ENCODE results near the gene SYF2. TPM values are rescaled to one million over a fixed set of nuclear protein-coding genes. Genes with fewer than 3 reads are reported as not detected.
"Not testable (repeated sequence)": the region's sequence is repeated elsewhere in the genome, so short reads cannot be mapped to it uniquely, and the experiment has no call there.

SYF2 gene
- total RNA-seq, 1 experiment from 2014 or later, result 85.0 TPM

DNA sequence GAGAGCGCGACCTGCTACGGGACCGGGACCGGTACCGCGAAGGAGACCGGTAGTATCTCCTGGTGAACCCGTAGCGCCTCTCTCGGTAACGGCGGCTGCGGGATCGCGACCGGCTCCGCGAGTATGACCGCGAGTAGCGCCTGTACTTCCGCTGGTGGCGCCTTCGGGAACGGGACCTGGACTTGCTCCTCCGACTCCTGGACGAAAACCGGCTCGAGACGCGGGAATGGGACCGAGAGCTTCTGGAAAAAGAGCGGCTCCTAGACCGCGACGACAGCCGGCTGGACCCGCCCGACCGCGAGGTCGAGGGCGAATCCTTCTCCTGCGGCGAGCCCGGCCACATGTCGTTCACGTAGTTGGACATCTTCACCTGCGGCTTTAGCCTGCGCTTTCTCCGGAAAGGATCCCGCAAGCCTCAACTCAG is 14.3 kb upstream of the SYF2 start:
- no peak for DNase-seq (ENCODE audit: low spot score)

DNA sequence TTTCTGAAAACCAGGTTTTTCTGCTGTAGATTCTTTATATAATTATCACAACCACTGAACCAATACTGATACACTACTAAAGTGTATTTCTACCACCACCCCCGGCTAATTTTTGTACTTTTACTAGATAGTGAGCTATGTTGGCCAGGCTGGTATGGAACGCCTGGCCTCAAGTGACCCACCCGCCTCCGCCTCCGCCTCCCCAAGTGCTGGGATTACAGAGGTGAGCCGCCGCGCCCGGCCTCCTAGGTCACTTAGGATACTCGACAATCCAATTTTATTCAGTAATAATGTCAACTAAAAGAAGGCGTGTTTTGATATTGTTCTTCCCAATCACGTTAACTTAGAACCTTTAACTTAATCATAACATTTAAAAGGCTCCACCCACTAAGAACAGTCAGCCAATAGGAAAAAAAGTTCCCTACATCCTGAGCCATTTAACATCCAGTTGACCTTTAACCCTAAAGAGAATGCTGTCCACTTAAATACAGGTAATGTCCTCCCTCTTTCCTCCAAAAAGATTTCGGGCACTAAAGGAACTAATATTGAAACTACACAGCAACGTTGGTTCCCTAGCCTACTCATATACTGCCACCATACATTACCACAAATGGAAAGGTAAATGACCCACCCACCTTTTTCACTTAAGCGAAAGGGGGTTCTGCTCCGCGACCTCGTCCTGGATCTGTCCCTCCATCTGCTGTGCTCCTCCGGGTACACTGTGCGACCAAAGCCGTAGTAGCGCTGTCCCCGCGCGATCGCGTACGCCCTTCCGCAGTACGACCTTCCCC is 13.7 kb upstream of the SYF2 start:
- no peak for DNase-seq (ENCODE audit: low spot score)

DNA sequence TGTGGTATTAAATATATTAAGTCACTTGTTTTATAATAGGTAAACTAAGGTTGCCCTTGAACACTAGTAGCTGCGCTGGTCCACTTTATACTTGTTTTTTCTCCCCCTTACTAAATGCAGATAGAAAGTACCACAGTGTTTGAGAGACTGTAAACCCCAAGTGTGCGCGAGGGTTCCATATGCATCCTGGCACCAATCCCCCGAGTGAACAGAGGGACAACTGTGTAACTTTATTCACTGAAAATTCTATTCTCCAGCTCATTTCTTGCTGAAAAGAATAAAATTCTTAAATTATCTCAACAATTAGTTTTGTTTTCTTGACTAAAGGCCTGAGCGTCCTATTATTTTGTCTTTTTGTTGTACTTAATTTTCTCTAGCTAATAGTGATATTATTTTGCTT is 13.1 kb upstream of the SYF2 start:
- DNase-seq (ENCODE audit: low spot score), result no peak

DNA sequence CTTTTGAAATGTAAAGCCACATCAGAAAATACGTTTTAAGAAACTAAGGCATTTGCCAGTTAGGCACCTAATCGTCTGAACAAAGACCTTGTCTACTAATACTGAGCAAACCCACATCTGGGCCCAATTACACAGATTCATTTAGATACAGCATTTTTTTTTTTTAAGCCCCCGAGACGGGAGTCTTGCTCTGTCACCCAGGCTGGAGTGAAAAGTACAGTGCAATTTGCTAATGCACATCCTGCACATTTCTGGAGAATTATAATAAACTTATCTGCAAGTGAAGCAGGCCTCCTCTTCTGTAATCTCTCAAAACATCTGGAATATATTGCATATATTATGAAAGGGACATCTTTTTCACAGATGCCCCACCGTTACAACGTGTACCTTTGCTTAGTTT is 11.6 kb upstream of the SYF2 start:
- DNase-seq (ENCODE audit: low spot score), result no peak

DNA sequence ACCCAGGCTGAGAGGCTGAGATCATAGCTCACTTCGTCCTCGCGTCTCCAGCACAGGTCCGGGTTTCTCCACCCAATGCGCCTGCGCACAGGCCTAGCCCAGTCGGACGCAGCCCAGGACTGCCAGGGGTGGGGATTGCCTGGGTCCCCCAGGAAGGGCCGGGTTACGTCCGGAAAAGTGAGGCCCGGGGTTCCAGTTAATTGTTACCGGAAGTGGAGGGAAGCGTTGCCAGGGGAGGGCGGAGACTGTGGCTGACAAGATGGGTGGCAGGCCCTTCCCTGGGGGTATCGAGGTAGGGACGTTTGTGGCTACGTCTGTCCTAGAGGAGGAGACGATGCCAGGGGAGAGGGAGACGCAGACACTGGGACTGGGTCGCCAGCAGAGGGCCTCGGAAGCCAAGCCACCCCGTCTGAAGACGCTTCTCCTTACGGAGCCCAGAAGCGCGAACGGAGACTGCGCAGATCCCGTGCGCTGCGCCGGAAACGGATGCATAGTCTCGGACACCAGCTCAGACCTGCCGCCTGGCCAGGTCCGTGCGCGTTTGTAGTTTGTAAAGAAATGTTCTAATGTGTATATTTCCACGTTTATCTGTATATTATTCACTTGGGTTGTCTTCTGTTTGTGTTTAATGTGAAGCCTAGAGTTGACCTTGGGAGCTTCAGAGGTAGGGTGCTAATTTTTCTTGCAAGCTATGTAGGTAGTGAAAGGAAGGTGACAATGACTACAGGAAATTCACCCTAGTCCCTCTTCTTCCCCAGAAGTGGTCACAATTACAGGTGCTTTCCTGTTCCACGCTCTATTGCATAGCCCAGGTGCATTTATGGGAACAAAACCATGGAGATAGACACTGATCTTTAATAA is 7.6 kb upstream of the SYF2 start:
- DNase-seq (ENCODE audit: low spot score), result peak; percentile 80

DNA sequence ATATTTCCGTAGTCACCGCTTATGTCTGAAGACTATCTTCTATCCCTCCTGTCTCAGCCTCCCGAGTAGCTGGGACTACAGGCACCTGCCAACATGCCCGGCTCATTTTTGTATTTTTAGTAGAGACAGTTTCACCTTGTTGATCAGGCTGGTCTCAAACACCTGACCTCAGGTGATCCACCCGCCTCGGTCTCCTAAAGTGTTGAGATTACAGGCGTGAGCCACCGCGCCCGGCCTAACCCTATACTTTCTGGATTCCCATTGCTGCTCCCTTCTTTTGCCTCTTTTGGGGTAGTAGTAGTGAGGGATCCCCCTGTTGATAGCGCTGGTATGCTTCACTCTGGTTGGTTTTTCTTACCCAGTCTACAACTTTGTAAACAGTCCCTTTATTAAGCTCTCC is 5.7 kb upstream of the SYF2 start:
- no peak for DNase-seq (ENCODE audit: low spot score)

DNA sequence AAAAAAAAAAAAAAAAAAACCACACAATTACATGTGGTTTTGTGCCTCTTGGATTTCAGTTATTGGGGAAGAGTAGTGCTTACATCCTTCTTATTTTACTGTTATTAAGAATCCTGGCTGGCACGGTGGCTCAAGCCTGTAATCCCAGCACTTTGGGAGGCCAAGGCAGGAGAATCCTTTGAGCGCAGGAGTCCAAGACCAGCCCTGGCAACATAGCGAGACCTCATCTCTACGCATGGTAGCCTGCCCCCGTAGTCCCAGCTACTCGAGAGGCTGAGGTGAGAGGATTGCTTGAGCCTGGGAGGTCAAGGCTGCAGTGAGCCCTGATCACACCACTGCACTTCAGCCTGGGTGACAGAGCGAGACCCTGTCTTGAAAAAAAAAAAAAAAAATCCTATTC is 4.0 kb upstream of the SYF2 start:
- not testable (repeated sequence) for DNase-seq (ENCODE audit: low spot score)

DNA sequence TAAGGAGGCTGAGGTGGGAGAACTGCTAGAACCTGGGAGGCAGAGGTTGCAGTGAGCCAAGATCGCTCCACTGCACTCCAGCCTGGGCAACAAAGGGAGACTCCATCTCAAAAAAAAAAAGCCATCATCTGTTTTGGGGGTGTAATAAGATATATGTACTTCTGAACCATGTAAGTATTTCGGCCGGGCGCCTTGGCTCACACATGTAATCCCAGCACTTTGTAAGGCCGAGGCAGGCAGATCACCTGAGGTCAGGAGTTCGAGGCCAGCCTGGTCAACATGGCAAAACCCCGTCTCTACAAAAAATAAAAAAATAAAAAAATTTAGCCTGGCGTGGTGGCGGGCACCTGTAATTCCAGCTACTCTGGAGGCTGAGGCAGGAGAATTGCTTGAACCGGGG is 3.1 kb upstream of the SYF2 start:
- not testable (repeated sequence) for DNase-seq (ENCODE audit: low spot score)

DNA sequence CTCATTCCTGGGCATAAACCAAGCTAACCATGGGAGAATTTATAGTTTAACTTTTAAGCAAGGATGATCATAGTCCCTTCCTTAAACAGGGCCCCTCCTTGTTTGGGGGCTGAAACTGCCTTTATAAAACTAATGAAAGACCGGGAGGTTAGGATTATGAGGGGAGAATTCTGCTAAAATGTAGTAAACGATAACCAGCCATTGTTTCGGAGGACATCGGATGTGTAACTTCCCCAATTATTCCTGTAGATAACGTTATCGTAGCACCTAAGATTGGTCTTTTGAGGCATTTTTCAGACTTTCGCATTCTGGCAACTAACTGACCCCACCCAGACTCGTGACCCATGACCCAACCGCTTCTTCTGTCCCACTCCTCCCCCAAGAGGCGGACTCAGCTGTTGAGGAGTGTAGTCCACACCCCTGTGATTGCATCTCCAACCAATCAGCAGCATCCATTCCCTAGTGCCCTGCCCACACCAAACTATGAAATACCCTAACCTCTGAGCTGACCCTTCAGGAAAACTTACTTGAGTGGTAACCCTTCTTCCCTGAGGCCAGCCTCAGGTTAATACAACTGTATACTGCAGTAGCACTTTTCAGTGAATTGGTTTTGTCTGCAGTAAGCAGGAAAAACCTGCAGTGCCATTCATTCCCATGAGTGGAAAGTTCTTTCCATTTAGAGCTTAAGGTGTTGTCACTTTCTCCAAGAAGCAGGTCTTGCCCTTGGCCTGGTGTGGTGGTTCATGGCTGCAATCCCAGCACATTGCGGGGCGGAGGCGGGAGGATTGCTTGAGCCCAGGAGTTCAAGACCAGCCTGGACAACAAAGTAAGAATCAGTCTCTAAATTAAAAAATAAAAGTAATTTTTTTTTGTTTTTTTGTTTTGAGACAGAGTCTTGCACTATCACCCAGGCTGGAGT is 823 bp upstream of the SYF2 start:
- DNase-seq (ENCODE audit: low spot score), result peak; percentile 82

DNA sequence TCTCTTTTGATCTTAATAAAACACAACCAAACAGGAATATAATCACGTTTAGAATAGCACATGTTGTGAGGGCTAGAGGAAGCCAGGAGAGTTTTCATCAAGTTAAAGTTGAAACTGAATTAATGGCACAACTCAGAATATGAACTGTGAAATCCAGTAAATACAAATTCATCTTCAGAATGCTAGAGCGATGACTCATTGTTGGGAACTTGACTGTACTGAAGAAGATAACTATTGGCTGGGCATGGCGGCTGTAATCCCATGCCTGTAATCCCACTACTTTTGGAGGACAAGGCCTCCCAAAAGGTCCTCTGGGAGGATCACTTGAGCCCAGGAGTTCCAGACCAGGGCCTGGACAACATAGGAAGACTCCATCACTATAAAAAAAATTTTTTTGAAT is 8.8 kb downstream of the SYF2 start:
- no peak for DNase-seq (ENCODE audit: low spot score)

DNA sequence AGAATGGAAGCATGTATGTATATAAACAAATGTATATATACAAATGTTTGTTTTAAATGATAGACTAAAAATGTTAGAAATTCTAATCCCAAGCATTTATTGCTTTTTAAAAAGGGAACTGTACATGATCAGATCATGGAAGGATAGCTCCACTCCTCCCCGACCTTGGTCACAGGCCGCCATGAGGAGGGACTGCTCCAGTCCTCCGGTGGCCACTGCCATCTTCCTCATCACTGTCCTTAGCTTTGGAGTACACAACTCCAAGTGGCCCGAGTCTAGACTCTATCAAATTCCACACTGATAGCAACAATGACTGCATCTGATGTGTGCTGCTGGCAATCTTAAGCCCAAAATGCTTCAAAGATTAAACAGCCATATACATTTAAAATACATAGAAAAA is 9.7 kb downstream of the SYF2 start:
- no peak for DNase-seq (ENCODE audit: low spot score)

DNA sequence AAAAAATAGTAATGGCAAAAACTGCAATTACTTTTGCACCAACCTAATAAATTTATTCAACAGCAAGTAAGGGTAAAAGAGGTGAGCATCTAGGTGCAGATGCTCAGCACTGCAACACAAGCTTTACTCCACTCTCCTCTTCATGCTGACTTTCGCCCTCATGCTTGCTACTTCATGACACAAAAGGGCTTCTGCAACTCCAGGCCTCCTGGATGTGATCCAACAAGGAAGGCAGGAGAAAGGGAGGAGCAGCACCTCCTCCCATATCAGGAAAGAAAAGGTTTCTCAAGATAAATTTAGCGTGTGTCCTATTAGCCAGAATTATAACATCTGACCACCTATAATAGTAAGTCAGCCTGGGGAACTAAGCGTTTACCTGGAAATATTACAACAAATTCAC is 11.6 kb downstream of the SYF2 start:
- no peak for DNase-seq (ENCODE audit: low spot score)

DNA sequence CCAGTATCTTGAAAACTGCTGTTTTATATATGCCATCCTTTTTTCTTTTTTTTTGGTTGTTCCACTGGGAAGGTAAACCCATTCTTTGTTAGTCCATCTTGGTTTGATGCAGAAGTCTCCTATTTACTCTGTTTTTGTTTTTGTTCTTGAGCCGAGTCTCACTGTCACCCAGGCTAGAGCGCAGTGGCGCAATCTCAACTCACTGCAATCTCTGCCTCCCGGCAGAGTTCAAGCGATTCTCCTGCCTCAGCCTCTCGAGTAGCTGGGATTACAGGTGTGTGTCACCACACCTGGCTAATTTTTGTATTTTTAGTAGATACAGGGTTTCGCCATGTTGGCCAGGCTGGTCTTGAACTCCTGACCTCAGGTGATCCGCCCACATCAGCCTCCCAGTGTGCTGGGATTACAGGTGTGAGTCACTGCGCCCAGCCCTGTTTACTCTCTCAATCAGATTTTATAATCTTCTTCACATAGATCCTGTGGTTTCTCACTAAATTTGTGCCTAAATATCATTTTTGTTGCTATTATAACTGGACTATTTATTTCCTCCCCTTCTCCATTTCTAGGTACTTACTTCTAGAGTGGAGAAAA is 12.5 kb downstream of the SYF2 start:
- no peak for DNase-seq (ENCODE audit: low spot score)

DNA sequence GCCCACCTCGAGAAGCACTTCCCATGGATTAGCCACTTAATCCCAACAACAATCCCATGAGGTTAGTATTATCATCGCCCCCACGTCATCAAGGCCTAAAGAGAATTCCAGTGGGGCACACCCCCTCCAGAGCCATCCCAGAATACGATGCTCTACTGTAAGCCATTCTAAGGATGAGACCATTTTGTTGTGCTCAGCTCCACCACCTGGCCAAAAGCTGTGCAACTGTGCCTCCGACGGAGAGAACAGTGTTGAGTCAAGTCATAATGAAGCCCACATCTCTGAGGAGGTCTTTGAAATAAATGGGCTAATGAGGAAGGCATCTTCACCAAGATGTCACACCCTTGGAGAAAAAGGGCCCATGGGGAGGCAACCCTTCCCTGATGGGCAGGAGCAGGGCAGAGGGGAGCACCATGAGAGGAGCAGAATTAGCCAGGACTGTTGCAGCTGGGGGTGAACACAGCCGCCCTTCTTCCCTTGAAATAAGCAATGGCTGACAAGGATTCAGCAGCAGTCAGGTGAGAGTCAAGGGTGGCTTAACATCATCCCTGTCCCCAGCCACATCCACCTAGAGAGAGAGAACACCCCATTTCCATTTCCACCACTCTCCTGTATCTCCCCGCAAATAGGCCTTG is 14.6 kb downstream of the SYF2 start:
- no peak for DNase-seq (ENCODE audit: low spot score)

DNA sequence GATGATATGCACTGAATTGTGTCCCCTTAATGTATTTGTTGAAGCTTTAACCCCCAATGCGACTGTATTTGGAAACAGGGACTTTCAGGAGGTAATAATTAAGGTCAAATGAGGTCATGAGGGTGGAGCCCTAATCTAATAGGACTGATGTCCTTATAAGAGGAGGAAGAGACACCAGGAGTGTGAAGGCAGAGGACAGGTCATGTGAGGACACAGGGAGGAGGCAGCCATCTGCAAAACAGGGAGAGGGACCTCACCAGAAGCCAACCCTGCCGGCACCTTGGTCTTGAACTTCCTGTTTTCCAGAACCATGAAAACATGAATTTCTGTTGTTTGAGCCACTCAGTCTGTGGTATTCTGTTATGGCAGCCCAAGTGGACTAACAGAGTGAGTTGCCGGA is 15.3 kb downstream of the SYF2 start:
- DNase-seq (ENCODE audit: low spot score), result no peak

DNA sequence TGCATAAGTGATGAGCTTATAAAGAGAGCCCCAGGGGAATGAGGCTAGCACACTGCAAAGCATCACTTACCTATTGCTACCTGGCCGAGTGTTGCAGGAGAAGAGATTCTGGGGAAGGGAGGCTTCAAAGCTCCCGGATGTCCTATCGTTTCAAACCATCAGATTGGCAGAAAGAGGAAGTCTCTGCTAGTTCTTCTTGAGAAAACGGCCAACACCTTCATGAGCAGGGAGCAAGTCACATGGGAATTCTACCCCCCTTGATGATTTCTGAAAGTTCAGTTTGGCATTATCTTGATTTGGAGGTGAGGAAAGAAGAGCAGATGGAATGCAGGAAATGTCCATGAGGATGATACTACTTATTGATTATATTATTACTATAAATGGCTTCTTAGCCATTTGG is 16.2 kb downstream of the SYF2 start:
- DNase-seq (ENCODE audit: low spot score), result no peak

DNA sequence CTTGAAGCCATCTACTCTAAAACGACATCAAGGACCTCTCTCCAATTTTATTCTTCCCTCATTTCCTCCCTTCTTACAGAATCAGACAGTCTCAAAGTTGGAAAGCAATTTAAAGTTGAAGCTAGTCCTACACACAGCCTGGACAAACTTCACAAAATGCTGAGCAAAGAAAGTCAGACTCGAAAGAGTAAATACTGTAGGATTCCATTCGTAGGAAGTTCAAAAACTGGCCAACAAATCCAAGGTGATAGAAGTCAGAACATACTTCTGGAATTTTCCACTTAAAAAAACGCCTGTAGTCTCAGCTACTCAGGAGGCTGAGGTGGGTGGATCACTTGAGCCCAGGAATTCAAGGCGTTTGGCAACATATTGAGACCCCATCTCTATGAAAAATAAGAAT is 19.6 kb downstream of the SYF2 start:
- DNase-seq (ENCODE audit: low spot score), result no peak

DNA sequence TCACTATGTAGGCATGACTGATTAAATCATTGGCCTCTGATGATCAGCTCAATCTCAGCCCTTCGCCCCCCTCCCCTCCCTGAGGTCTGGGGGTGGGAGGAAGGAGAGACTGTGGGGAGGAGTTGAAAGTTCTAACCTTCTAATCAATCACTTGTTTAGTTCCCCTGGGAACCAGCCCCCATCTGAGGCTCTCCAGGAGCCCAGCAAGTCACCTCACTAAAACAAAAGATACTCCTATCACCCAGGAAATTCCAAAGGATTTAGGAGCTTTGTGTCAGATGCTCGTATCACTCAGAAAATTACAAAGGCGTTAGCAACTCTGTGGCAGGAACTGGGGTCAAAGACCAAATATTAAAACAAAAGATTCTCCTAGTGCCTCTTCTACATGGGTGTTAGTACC is 21.6 kb downstream of the SYF2 start:
- peak; percentile 2 for DNase-seq (ENCODE audit: low spot score)

DNA sequence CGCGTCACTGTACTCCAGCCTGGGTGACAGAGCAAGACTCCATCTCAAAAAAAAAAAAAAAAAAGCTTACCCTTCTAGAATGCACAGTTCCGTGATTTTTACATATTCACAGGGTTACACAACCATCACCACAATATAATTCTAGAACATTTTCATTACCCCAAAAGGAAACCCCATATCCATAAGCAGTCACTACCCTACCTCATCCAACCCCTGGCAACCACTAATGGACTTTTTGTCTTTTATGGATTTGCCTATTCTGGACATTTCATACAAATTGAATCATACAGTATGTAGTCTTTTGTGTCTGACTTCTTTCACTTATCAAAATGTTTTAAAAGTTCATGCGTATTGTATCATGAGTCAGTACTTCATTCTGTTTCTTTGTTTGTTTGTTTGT is 22.8 kb downstream of the SYF2 start:
- no peak for DNase-seq (ENCODE audit: low spot score)

DNA sequence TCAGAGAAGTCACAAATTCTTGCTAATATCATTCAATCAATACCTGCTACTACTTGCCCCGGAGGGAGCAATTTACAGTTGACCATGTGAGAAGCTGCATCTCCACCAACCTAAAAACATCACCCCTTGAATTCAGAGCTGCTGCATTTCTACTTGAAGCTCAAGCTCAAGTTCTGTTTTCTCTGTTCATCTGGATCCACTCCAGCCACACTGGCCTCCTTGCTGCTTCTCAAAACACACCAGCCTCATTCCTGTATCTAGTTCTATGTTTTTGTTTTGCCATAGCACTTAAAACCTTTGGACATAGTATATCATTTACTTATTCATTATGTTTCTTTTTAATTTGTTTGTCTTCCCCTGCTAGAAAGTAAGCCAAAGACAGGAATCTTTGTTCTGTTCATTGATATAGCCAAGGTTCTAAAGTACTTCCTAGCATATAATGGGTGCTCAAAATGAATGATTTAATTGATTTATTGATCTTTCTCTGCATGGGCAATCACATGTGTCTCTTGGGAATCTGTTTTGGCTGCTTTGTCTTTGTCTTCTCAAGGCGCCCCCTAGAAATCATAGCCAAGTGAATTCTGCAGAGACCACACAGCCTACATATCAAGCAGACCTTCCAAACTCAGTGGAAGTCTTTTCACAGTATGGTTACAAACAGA is 23.6 kb downstream of the SYF2 start:
- DNase-seq (ENCODE audit: low spot score), result no peak

DNA sequence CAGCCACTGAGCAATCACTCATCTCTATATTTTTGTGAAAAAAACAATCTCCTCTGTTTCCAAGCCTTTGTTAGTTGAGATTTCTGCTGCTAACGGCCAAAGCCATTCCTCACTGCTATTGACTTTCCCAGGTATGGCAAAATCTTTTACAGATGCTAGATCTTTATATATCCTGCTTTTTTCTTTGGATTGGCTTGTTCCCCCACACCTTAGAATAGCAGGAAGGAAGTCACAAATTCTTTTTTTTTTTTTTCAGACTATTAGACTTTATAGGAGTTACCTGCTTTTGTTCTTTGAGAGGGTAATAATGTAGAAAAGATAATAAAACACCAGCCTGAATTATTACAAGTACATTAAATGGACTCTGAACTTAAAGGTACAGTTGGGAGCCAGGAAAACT is 24.2 kb downstream of the SYF2 start:
- no peak for DNase-seq (ENCODE audit: low spot score)

All from A172 (cell line).